HG02884 (cell line): ENCODE data around the gene RNF220.
"Not testable (repeated sequence)": the region's sequence is repeated elsewhere in the genome, so short reads cannot be mapped to it uniquely, and the experiment has no call there.

Source experiments
- ATAC-seq: cut with Tn5 transposase; IDR thresholded peaks from one replicate; pipeline ENCODE4 v1.9.1; 2021; ENCODE audit warnings: mild to moderate bottlenecking, moderate library complexity; ENCODE audit not compliant: unreplicated experiment

The RNF220 gene

DNA sequence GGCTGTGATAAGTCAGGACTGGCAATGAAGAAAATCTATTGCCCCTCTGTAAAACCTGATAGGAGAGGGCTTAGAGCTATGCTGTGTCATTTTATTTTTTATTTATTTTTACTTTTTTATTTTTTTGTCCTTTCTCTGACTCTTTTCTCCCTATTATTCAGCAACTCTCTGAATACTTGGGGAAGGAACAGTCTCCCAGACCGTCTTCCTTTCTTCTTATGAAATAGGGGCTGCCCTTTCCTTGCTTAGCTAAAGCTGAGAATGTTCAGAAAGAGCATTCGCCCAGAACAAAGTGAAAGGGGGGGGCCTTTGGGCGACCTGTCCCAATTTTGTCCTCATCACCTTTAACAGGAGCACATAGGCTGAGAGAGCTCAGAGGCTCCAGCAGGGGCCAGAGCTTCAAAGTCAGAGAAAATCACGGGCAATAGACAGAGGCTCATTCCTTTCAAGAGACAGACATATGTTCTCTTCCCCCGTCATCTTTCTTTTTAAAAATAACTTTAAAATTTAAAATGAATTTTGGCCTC lies 80.9 kb downstream of the RNF220 start:
- ATAC-seq, result no peak

- ATAC-seq, result no peak
Observed at GRCh38 chr1:44489481-44489880, 84.4 kb downstream of the RNF220 start.

GRCh38 chr1:44496541-44497171 lies 91.6 kb downstream of the RNF220 start:
- no peak for ATAC-seq

GRCh38 chr1:44497422-44498170 lies 92.5 kb downstream of the RNF220 start:
- no peak for ATAC-seq

DNA sequence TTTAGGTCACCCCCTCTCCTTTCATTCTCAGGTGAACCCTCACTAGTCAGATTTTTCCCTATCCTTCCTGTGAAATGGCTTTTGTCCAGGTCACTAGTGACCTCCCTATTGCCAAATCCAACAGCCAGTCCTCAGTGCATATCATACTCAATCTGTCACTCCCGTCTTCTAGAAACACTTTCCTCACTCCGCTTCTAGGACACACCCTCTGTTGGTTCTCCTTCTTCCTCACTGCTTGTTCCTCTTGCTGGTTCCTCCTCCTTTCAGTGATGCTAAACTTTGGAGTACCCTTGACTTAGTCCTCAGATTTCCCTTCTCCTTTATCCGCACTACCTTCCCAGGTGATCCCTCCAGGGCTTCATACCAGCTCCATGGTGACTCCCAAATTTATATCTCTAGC lies 94.3 kb downstream of the RNF220 start:
- ATAC-seq, result no peak

DNA sequence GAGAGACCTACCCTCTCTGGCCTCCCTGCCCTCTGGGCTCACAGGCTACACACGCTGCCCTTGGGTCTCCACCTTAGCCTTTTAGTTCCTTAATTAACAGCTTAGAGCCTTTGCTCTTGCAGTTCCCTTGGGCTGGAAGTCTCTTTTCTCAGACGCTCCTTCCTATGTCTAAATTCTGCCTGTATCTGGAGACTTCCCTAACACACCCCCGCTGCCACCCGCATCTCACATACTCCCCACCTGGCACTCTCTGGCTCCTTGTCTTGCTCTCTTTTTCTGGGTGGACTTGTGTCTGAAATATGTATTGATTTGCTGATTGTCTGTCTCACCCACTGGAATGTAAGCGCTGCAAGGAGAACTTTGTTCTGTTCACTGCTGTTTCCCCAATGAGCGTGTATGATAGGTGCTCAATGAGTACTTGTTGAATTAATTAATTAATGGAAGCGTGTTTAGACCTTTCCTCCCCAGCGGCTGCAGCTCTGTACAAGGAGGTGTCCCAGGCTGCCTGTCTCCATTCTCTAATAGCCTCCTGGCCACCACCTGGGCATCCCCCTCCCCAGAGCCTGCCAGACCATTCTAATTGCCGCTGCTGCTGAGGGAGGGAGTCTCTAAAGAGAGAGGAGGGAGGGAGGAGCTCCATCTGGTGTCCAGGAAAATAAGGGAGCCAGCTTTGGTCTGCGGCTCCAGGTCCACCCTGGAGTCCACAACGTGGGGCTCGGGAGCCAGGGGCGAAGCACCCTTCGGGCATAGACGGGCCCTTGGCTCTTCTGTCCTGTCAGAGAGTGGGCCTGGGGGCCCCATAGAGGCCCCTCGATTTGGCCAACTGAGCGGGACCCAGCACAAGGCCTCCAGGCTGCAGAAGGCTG lies 95.4 kb downstream of the RNF220 start:
- no peak for ATAC-seq

GRCh38 chr1:44501047-44501890 lies 96.2 kb downstream of the RNF220 start:
- ATAC-seq, result no peak

- not testable (repeated sequence) for ATAC-seq
Observed at GRCh38 chr1:44502823-44503222, 97.8 kb downstream of the RNF220 start.

DNA sequence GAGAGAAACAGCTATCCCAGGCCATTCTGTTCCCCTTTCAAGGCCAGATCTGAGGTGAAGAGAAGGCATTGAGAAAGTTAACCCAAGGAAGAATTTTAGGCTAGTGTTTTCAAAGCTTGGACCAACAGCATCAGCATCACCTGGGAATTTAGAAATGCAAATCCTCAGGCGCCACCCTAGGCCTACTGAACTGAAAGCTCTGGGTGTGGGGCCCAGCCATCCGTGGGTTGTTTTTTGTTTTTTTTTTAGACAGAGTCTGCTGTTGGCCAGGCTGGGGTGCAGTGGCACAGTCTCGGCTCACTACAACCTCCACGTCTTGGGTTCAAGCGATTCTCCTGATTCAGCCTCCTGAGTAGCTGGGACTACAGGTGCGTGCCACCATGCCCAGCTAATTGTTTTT lies 98.6 kb downstream of the RNF220 start:
- ATAC-seq, result no peak

DNA sequence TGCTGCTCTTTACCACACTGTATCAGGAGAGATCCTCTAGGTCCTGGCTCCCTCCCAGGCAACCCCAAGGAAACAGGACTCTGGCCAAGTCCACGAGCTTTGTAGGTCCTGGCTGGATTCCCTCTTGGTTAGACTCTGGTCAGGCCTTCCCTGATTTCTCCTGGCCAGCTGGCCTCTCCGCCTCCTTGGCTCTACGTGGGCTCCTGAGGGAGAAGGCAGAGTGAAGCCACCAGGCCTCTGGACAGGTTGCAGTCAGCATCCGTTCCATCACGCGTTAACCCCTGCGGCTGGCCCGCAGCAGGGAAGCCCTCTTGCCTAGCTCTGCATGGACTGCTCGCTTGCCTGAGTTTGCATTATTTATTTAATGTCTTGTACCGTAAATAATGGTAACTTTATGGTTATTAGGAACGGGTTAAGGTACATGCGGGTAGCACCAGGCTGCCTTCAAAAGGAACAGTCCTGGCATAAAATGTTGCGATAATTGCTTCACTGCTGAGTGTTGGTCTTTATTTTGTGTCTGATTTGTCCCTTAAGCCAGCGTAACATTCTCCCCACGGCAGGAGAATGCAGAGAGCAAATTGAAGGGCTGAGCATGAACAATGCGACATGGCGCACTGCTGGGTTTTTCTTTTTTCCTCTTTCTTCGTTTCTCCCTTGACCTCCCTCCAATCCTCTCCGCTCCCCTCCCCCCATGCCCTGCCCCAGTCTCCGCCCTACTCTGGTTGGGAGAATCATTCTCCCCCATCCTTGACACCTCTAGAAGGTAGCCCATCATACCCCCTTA lies 100.3 kb downstream of the RNF220 start:
- no peak for ATAC-seq

GRCh38 chr1:44507490-44508396 lies 102.7 kb downstream of the RNF220 start:
- no peak for ATAC-seq

DNA sequence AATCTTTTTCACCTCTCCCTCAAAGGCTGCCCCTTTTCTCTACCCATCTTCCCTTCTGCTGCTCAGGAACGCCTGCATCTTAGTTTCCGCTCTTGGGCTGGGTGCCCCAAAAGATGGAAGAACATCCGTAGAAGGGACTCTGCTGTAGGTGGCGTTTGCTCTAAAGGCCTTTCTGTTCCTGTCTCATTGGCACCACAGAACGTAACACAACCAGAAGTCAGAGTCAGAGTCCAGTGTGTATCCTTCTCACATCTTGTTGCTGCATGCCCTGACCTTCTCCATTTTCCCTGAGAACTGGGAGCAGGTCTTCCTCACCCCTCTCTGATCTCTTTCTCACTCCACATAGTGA lies 103.3 kb downstream of the RNF220 start:
- no peak for ATAC-seq

DNA sequence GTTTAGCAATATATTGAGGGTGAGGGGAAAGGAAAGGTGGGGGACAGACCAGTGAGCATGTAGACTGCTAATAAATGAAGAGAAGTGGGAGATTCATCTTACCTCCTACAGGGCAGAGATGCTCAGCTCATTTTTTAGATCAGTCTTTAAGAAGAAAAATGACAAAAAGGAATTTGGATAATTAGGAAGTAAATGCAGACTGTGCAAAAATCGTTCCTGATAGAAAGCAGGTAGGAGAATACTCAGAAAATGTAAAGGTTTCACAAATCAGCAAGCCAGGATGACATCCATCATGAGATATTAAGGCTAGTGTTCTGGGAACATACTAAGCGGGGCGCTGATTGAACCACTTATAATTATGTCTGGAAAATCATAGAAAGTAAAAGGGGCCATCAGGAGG lies 106.3 kb downstream of the RNF220 start:
- ATAC-seq, result no peak

- ATAC-seq, result no peak
Observed at GRCh38 chr1:44511769-44512168, 106.7 kb downstream of the RNF220 start.

DNA sequence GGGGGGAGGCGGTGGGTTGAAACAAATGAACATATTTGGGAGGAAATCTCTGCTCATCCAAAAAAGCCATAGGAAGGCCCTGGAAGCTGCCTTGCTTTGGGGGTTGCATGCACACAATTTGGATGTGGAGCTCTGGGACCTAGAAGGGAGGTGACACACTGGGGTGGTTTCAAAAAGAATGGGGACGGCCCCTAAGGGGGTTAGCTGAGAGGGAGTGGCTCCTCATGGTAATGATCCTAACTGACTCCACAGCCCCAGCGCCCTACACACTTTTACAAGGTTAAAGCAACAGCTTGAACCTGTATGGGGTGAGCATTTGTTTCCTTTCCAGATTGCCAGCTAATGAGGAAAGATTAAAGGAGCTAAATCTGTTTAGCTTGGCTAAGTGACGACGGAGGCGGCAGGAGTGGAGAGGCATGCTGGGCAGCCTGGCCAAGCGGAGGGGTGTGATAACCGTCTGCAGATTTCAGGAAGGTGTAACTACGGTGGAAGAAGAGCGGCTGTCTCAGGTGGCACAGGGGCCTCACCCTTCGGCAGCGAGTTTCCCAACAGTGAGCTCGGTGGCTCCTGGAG lies 107.3 kb downstream of the RNF220 start:
- ATAC-seq, result no peak

GRCh38 chr1:44513111-44513510 lies 108.1 kb downstream of the RNF220 start:
- no peak for ATAC-seq

DNA sequence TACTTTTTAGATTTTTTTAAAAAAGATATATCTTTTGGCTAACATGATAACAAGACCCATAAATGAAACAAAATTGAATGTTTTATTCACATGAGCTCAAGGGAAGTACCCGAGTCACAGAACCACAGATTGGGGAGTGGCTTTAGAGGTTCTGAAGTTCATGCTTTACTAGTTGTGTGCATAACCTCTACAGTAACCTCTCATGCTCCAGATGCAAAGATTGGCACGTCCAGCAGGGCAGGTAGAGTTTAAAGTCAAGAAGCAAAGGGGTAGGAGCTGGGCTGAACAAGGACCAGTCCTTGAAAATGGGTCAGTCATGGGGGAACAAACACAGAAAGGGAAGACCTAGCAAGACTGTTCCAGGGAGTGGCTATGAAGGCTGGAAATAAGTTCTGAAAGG lies 109.6 kb downstream of the RNF220 start:
- ATAC-seq, result no peak

- ATAC-seq, result no peak
Observed at GRCh38 chr1:44515416-44515815, 110.4 kb downstream of the RNF220 start.
